ENCODE measurements around the gene ALOX12B.

The ALOX12B gene

GRCh38 chr17:8046306-8046928 lies 41.1 kb downstream of the ALOX12B start:
- H3K27me3 ChIP-seq (ENCODE audit: control insufficient read depth, insufficient read depth, low read length) = no peaks in the 10 kb centered on the region
- WGBS (ENCODE audit: insufficient coverage, insufficient read length) = no CpG with 5 or more reads among the region's 11 CpGs
- no peaks in the 10 kb centered on the region for H3K9me3 ChIP-seq (ENCODE audit: control insufficient read depth, insufficient read depth, low read length)
- no peak overlapping the region for H3K4me3 ChIP-seq (ENCODE audit: low read length)
- H3K4me1 ChIP-seq (ENCODE audit: control insufficient read depth, insufficient read depth, low read length) = no peaks in the 10 kb centered on the region
- no peak overlapping the region for H3K27ac ChIP-seq (ENCODE audit: low read length)
- DNase-seq (ENCODE audit: low read depth, low spot score) = no peak
- no peaks in the 10 kb centered on the region for H3K36me3 ChIP-seq (ENCODE audit: control insufficient read depth, insufficient read depth, low read length)

- H3K27ac ChIP-seq (ENCODE audit: low read length) = no peak overlapping the region
- H3K4me3 ChIP-seq (ENCODE audit: low read length) = no peak overlapping the region
- H3K27me3 ChIP-seq (ENCODE audit: control insufficient read depth, insufficient read depth, low read length) = no peaks in the 10 kb centered on the region
- DNase-seq (ENCODE audit: low read depth, low spot score) = no peak
- no CpG with 5 or more reads among the region's 24 CpGs for WGBS (ENCODE audit: insufficient coverage, insufficient read length)
- no peaks in the 10 kb centered on the region for H3K9me3 ChIP-seq (ENCODE audit: control insufficient read depth, insufficient read depth, low read length)
- no peaks in the 10 kb centered on the region for H3K36me3 ChIP-seq (ENCODE audit: control insufficient read depth, insufficient read depth, low read length)
- no peaks in the 10 kb centered on the region for H3K4me1 ChIP-seq (ENCODE audit: control insufficient read depth, insufficient read depth, low read length)
Observed at GRCh38 chr17:8044819-8045810, 42.4 kb downstream of the ALOX12B start.

- no peaks in the 10 kb centered on the region for H3K9me3 ChIP-seq (ENCODE audit: control insufficient read depth, insufficient read depth, low read length)
- H3K36me3 ChIP-seq (ENCODE audit: control insufficient read depth, insufficient read depth, low read length) = no peaks in the 10 kb centered on the region
- 0 out of 2 replicates have a peak, but pooled peaks cover 3% of the 10 kb centered on the region for H3K4me1 ChIP-seq (ENCODE audit: control insufficient read depth, insufficient read depth, low read length)
- no peak for DNase-seq (ENCODE audit: low read depth, low spot score)
- H3K27ac ChIP-seq (ENCODE audit: low read length) = no peak overlapping the region
- no peaks in the 10 kb centered on the region for H3K27me3 ChIP-seq (ENCODE audit: control insufficient read depth, insufficient read depth, low read length)
- no peak overlapping the region for H3K4me3 ChIP-seq (ENCODE audit: low read length)
Observed at GRCh38 chr17:8041979-8042378, 45.5 kb downstream of the ALOX12B start.

DNA sequence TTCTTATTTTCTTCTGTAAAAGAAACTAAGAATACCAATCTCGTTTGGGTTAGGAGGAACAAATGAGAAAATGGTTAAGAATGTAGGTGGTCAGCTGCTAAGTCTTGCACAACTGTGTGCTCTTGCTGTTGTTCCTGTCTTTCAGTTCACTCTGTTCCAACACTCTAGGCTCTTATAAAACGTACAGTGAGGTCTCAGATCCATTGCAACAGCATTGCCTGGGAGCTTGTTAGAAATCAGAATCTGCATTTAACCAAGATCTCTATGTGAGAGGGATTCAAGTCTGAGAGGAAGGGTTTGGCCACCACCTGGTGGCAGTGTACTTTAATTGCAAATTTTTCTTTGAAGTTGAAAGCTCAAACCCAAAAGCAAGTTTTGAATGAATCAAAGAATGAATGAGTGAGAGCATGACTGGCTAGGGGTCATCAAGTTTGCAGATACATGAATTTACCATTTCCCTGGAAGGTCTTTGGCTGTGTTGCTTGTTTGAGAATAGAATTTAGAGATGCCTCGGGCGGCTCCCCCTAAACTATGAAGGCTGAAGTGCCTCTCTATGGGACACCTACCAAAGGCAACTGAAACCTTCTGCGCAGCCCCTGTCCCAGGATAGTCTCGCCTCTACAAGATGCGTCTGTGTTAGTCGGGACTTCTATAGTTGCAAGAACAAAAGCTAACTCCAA lies 46.1 kb downstream of the ALOX12B start:
- Histone ChIP-seq H3K27me3 (ENCODE audit: control insufficient read depth, insufficient read depth, low read length) (no peaks in the 10 kb centered on the region), H3K4me3 (ENCODE audit: low read length) (no peak overlapping the region), H3K27ac (ENCODE audit: low read length) (no peak overlapping the region), H3K4me1 (ENCODE audit: control insufficient read depth, insufficient read depth, low read length) (0 out of 2 replicates have a peak, but pooled peaks cover 3% of the 10 kb centered on the region), H3K36me3 (ENCODE audit: control insufficient read depth, insufficient read depth, low read length) (no peaks in the 10 kb centered on the region), H3K9me3 (ENCODE audit: control insufficient read depth, insufficient read depth, low read length) (no peaks in the 10 kb centered on the region)
- whole genome bisulfite sequencing (ENCODE audit: insufficient coverage, insufficient read length) = no CpG with 5 or more reads among the region's 8 CpGs
- no peak for DNase-seq (ENCODE audit: low read depth, low spot score)

- Histone ChIP-seq H3K4me1 (ENCODE audit: control insufficient read depth, insufficient read depth, low read length) (0 out of 2 replicates have a peak, but pooled peaks cover 3% of the 10 kb centered on the region), H3K36me3 (ENCODE audit: control insufficient read depth, insufficient read depth, low read length) (no peaks in the 10 kb centered on the region), H3K27me3 (ENCODE audit: control insufficient read depth, insufficient read depth, low read length) (no peaks in the 10 kb centered on the region), H3K4me3 (ENCODE audit: low read length) (no peak overlapping the region; the same call in 1 of the 2 replicates), H3K9me3 (ENCODE audit: control insufficient read depth, insufficient read depth, low read length) (no peaks in the 10 kb centered on the region), H3K27ac (ENCODE audit: low read length) (no peak overlapping the region)
- no CpG with 5 or more reads among the region's 11 CpGs for WGBS (ENCODE audit: insufficient coverage, insufficient read length)
- no peak for DNase-seq (ENCODE audit: low read depth, low spot score)
Observed at GRCh38 chr17:8039611-8040168, 47.8 kb downstream of the ALOX12B start.

DNA sequence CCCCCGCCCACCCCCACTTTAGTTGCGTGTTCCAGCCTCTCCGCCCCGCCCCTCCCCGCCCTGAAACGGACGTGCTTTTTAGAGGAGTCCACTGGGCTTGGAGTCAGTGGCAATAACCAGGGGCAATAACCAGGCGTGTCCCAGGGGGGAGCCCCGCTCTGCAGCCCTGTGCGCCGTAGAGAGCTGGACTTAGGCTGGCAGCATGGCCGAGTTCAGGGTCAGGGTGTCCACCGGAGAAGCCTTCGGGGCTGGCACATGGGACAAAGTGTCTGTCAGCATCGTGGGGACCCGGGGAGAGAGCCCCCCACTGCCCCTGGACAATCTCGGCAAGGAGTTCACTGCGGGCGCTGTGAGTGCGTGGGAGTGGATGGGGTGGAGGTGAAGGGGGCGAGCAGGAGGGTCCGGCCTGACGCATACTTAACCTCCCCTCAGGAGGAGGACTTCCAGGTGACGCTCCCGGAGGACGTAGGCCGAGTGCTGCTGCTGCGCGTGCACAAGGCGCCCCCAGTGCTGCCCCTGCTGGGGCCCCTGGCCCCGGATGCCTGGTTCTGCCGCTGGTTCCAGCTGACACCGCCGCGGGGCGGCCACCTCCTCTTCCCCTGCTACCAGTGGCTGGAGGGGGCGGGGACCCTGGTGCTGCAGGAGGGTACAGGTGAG lies 48.4 kb downstream of the ALOX12B start, which contains the start of gene ALOX15B:
ALOX15B (plus strand) TSS at position 106 of the 657 bp plus-strand sequence; CDS start at position 203, 97 bp downstream.
- Histone ChIP-seq H3K9me3 (ENCODE audit: control insufficient read depth, insufficient read depth, low read length) (no peaks in the 10 kb centered on the region), H3K4me1 (ENCODE audit: control insufficient read depth, insufficient read depth, low read length) (0 out of 2 replicates have a peak, but pooled peaks cover 3% of the 10 kb centered on the region), H3K36me3 (ENCODE audit: control insufficient read depth, insufficient read depth, low read length) (no peaks in the 10 kb centered on the region), H3K27ac (ENCODE audit: low read length) (no peak within 1 kb of the TSS), H3K4me3 (ENCODE audit: low read length) (peak within 1 kb of the TSS; percentile 20; the same call in 1 of the 2 replicates), H3K27me3 (ENCODE audit: control insufficient read depth, insufficient read depth, low read length) (no peaks in the 10 kb centered on the region)
- no peak for DNase-seq (ENCODE audit: low read depth, low spot score)
- no CpG with 5 or more reads among the region's 37 CpGs for WGBS (ENCODE audit: insufficient coverage, insufficient read length)

DNA sequence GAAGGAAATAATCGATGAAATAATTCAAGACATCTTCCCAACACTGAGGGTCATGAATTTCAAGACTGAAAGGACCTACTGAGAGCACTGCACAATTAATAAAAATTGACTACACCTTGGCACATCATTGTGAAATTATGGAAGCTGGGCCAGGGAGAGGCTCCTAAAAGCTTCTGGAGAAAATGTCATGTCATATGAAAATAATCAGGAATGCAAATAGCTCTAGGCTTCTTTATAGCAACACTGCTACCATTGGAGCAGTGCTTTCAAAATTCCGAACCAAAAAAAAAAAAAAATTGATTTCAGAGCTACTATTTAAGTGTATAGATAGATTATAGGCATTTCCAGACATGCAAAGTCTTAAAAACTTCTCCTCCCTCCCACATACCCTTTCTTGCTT lies 55.1 kb downstream of the ALOX12B start:
- Histone ChIP-seq H3K36me3 (ENCODE audit: control insufficient read depth, insufficient read depth, low read length) (no peaks in the 10 kb centered on the region), H3K4me3 (ENCODE audit: low read length) (no peak overlapping the region), H3K9me3 (ENCODE audit: control insufficient read depth, insufficient read depth, low read length) (no peaks in the 10 kb centered on the region), H3K27ac (ENCODE audit: low read length) (no peak overlapping the region), H3K4me1 (ENCODE audit: control insufficient read depth, insufficient read depth, low read length) (no peaks in the 10 kb centered on the region), H3K27me3 (ENCODE audit: control insufficient read depth, insufficient read depth, low read length) (no peaks in the 10 kb centered on the region)
- no CpG with 5 or more reads among the region's 2 CpGs for WGBS (ENCODE audit: insufficient coverage, insufficient read length)
- no peak for DNase-seq (ENCODE audit: low read depth, low spot score)

GRCh38 chr17:8031950-8032349 lies 55.6 kb downstream of the ALOX12B start:
- Histone ChIP-seq H3K27ac (ENCODE audit: low read length) (no peak overlapping the region), H3K4me3 (ENCODE audit: low read length) (no peak overlapping the region), H3K9me3 (ENCODE audit: control insufficient read depth, insufficient read depth, low read length) (no peaks in the 10 kb centered on the region), H3K27me3 (ENCODE audit: control insufficient read depth, insufficient read depth, low read length) (no peaks in the 10 kb centered on the region), H3K36me3 (ENCODE audit: control insufficient read depth, insufficient read depth, low read length) (no peaks in the 10 kb centered on the region), H3K4me1 (ENCODE audit: control insufficient read depth, insufficient read depth, low read length) (no peaks in the 10 kb centered on the region)
- no peak for DNase-seq (ENCODE audit: low read depth, low spot score)
- no CpG with 5 or more reads among the region's 1 CpG for WGBS (ENCODE audit: insufficient coverage, insufficient read length)

GRCh38 chr17:8031261-8031661 lies 56.3 kb downstream of the ALOX12B start:
- H3K4me1 ChIP-seq (ENCODE audit: control insufficient read depth, insufficient read depth, low read length) = no peaks in the 10 kb centered on the region
- no peak overlapping the region for H3K4me3 ChIP-seq (ENCODE audit: low read length)
- H3K27ac ChIP-seq (ENCODE audit: low read length) = no peak overlapping the region
- H3K27me3 ChIP-seq (ENCODE audit: control insufficient read depth, insufficient read depth, low read length) = no peaks in the 10 kb centered on the region
- no peaks in the 10 kb centered on the region for H3K36me3 ChIP-seq (ENCODE audit: control insufficient read depth, insufficient read depth, low read length)
- no CpG with 5 or more reads among the region's 6 CpGs for WGBS (ENCODE audit: insufficient coverage, insufficient read length)
- DNase-seq (ENCODE audit: low read depth, low spot score) = no peak
- H3K9me3 ChIP-seq (ENCODE audit: control insufficient read depth, insufficient read depth, low read length) = no peaks in the 10 kb centered on the region
